ENCODE data around the gene ADAMTS6.
"Not testable (repeated sequence)": the region's sequence is repeated elsewhere in the genome, so short reads cannot be mapped to it uniquely, and the experiment has no call there.

DNA sequence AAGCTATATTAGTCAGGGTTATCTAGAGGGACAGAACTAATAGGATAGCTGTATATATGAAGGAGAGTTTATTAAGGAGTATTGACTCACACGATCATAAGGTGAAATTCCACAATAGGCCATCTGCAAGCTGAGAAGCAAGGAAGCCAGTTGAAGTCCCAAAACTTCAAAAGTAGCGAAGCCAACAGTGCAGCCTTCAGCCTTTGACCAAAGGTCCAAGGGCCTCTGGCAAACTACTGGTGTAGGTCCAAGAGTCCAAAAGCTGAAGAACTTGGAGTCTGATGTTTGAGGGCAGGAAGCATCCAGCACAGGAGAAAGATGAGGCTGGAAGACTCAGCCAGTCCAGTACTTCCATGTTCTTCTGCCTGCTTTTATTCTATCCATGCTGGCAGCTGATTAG, 5.1 kb upstream of the ADAMTS6 start:
- TF ChIP-seq CREM, SOX15 (CRISPR knock-in tag; IDR thresholded peaks at IDR 0.05): not testable (repeated sequence)
- TF ChIP-seq, protein P1, sequence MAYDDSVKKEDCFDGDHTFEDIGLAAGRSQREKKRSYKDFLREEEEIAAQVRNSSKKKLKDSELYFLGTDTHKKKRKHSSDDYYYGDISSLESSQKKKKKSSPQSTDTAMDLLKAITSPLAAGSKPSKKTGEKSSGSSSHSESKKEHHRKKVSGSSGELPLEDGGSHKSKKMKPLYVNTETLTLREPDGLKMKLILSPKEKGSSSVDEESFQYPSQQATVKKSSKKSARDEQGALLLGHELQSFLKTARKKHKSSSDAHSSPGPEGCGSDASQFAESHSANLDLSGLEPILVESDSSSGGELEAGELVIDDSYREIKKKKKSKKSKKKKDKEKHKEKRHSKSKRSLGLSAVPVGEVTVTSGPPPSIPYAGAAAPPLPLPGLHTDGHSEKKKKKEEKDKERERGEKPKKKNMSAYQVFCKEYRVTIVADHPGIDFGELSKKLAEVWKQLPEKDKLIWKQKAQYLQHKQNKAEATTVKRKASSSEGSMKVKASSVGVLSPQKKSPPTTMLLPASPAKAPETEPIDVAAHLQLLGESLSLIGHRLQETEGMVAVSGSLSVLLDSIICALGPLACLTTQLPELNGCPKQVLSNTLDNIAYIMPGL (CRISPR knock-in tag; IDR thresholded peaks at IDR 0.05) = not testable (repeated sequence)
